ENCODE results near the gene GRID2IP.

Gene GRID2IP

GRCh38 chr7:6545398-6546126 is 5.7 kb downstream of the GRID2IP start:
- H3K9me3 ChIP-seq (ENCODE audit: control insufficient read depth, insufficient read depth, low read depth, low read length), result no peaks in the 10 kb centered on the region
- TF ChIP-seq ZSCAN23 (tag by site-specific recombination; IDR thresholded peaks at IDR 0.05) (no peak), ZNF777 (tag by site-specific recombination; IDR thresholded peaks at IDR 0.05; ENCODE audit: borderline replicate concordance) (no peak), ZBTB49 (tag by site-specific recombination; IDR thresholded peaks at IDR 0.05; ENCODE audit: low read depth) (no peak), ZNF112 (tag by site-specific recombination; IDR thresholded peaks at IDR 0.05) (no peak), ZNF600 (tag by site-specific recombination; IDR thresholded peaks at IDR 0.05) (no peak), GLI2 (tag by site-specific recombination; IDR thresholded peaks at IDR 0.05; ENCODE audit: borderline replicate concordance, low read depth) (no peak), ZBTB26 (tag by site-specific recombination; optimal IDR thresholded peaks at IDR 0.05) (no peak), ZNF707 (tag by site-specific recombination; IDR thresholded peaks at IDR 0.05) (no peak), ZNF473 (tag by site-specific recombination; IDR thresholded peaks at IDR 0.05) (no peak), ZNF513 (tag by site-specific recombination; IDR thresholded peaks at IDR 0.05) (no peak), ZNF560 (tag by site-specific recombination; IDR thresholded peaks at IDR 0.05; ENCODE audit: borderline replicate concordance) (no peak), TCF7L2 (IDR thresholded peaks at IDR 0.05; ENCODE audit: borderline replicate concordance, low read depth, low read length) (no peak), ZNF280C (tag by site-specific recombination; IDR thresholded peaks at IDR 0.05) (no peak), PATZ1 (tag by site-specific recombination; IDR thresholded peaks at IDR 0.05) (no peak), TSHZ1 (tag by site-specific recombination; IDR thresholded peaks at IDR 0.05; ENCODE audit: borderline replicate concordance) (no peak)
- ChIA-PET POLR2A (interaction anchor here (0.7 kb wide), 1 partner anchor 22 kb away, joined by 7 read pairs; no protein-coding TSS in a partner anchor), CTCF (interaction anchor here (0.6 to 1.3 kb wide), 2 partner anchors 13 to 28 kb away, joined by 3 to 4 read pairs; no protein-coding TSS in a partner anchor)
- no peak overlapping the region for H3K4me3 ChIP-seq (ENCODE audit: low read depth, low read length)
- H3K4me1 ChIP-seq (ENCODE audit: control insufficient read depth, insufficient read depth, low read length), result no peaks in the 10 kb centered on the region
- no peaks in the 10 kb centered on the region for H3K36me3 ChIP-seq (ENCODE audit: control insufficient read depth in 2 of 2, insufficient read depth in 1 of 2, low read length in 2 of 2)
- no peak overlapping the region for H3K27ac ChIP-seq (ENCODE audit: extremely low read depth, low read depth, low read length)

All from HEK293 (cell line).